D721Med (cell line): ENCODE data around the gene ZNF554.
"Not testable (repeated sequence)": the region's sequence is repeated elsewhere in the genome, so short reads cannot be mapped to it uniquely, and the experiment has no call there.

ENCODE experiments used
- DNase-seq: peaks from one replicate; pipeline ENCODE4 v3.0.0; 2011; ENCODE audit warnings: low spot score; ENCODE audit not compliant: insufficient read length
- FAIRE-seq: peaks from 2 replicates; lab custom pipeline; 2011; peaks lifted over from hg19 to GRCh38; lab: Jason Lieb, UNC
- TF ChIP-seq, protein P1 (sequence below): IDR thresholded peaks from 2 replicates; pipeline ENCODE4 v1.5.1; 2012; ENCODE audit warnings: mild to moderate bottlenecking, control low read depth; ENCODE audit not compliant: insufficient read depth; ENCODE audit errors: missing control alignments

The ZNF554 gene

GRCh38 chr19:2813235-2814160, 6.2 kb upstream of the ZNF554 start:
- peak; percentile 13 for DNase-seq
- TF ChIP-seq, protein P1, sequence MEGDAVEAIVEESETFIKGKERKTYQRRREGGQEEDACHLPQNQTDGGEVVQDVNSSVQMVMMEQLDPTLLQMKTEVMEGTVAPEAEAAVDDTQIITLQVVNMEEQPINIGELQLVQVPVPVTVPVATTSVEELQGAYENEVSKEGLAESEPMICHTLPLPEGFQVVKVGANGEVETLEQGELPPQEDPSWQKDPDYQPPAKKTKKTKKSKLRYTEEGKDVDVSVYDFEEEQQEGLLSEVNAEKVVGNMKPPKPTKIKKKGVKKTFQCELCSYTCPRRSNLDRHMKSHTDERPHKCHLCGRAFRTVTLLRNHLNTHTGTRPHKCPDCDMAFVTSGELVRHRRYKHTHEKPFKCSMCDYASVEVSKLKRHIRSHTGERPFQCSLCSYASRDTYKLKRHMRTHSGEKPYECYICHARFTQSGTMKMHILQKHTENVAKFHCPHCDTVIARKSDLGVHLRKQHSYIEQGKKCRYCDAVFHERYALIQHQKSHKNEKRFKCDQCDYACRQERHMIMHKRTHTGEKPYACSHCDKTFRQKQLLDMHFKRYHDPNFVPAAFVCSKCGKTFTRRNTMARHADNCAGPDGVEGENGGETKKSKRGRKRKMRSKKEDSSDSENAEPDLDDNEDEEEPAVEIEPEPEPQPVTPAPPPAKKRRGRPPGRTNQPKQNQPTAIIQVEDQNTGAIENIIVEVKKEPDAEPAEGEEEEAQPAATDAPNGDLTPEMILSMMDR: no peak
- FAIRE-seq: no peak

DNA sequence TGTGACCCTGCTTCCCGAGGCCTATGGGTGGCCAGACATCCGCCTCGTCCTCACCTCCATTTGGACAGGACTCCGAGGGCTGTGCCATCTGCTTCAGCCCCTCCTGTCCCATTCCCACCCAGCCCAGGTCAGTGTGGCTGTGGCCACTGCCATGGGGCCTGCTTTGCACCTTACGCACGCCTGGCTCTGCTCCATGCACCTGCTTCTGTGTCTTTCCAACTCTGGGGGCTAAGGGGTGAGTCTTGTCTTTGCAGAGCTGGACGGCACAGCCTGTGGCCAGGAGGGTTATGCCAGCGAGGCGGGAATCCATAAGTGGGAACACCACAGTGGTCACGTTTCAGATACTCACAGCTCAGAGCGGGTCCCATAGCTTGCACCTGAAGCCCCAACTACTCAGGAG, 5.2 kb upstream of the ZNF554 start:
- FAIRE-seq: no peak
- TF ChIP-seq, protein P1: no peak
- DNase-seq: peak; percentile 18

GRCh38 chr19:2815191-2815614, 4.5 kb upstream of the ZNF554 start:
- TF ChIP-seq, protein P1: no peak
- FAIRE-seq: no peak
- peak; percentile 23 for DNase-seq

DNA sequence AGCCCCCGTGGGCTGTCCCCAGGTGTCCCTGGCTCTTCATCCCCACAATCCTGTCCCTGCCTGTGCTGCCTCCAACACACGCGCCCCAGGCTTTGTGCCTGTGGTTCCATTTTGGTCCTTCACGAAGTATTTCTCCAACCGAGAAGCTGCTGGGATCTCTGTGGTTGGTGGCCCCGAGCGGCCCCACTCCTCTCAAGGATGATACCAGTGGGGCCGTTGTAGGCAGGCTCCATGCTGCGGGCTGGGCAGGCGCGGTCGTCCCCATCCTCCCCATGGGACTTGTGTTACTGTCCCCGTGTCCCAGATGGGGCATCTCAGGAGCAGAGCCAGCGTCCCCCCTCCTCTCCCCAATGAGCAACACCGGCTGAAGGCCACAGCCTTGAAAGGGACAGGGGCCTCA, 3.7 kb upstream of the ZNF554 start:
- FAIRE-seq (no peak), DNase-seq (no peak)
- TF ChIP-seq, protein P1: no peak

GRCh38 chr19:2816641-2817040, 3.0 kb upstream of the ZNF554 start:
- DNase-seq (no peak), FAIRE-seq (no peak)
- TF ChIP-seq, protein P1: no peak

- FAIRE-seq, DNase-seq: not testable (repeated sequence)
These were observed 2.3 kb upstream of the ZNF554 start for GRCh38 chr19:2817237-2817829.

- DNase-seq: peak; percentile 14
- FAIRE-seq: no peak
- TF ChIP-seq, protein P1: no peak
These were observed 539 bp downstream of the ZNF554 start for GRCh38 chr19:2820112-2820702.
